HEK293 (cell line): ENCODE results near the gene NID1.

ENCODE experiments used
- GLIS1 ChIP-seq: fragments of 450-650 bp; formaldehyde crosslinking; IDR thresholded peaks from 2 replicates; pipeline ENCODE4 v1.5.1; 2016; ENCODE audit warnings: missing biosample characterization, missing genetic modification characterization
- SETDB1 ChIP-seq: IDR thresholded peaks from one replicate; pipeline ENCODE4 v1.6.1; 2017; ENCODE audit warnings: mild to moderate bottlenecking, low read length, moderate library complexity, mixed read lengths; ENCODE audit not compliant: insufficient read length
- SP2 ChIP-seq: fragments of 450-650 bp; formaldehyde crosslinking; IDR thresholded peaks from 2 replicates; pipeline ENCODE4 v1.5.1; 2016; ENCODE audit warnings: missing biosample characterization, missing genetic modification characterization
- TCF7L2 ChIP-seq: IDR thresholded peaks from 2 replicates; pipeline ENCODE4 v1.6.1; 2011; ENCODE audit warnings: low read depth, mild to moderate bottlenecking, inconsistent platforms, low read length, moderate library complexity, borderline replicate concordance
- TRIM28 ChIP-seq: IDR thresholded peaks from 2 replicates; pipeline ENCODE4 v1.6.1; 2011; ENCODE audit warnings: low read length, control low read depth, borderline replicate concordance
- ZNF138 ChIP-seq: fragments of 450-650 bp; formaldehyde crosslinking; IDR thresholded peaks from 2 replicates; pipeline ENCODE4 v1.5.1; 2016; ENCODE audit warnings: missing biosample characterization, missing genetic modification characterization, borderline replicate concordance
- ZNF19 ChIP-seq: fragments of 450-650 bp; formaldehyde crosslinking; IDR thresholded peaks from 2 replicates; pipeline ENCODE4; 2016; ENCODE audit warnings: missing biosample characterization, missing genetic modification characterization, low read depth
- ZNF292 ChIP-seq: fragments of 450-650 bp; formaldehyde crosslinking; IDR thresholded peaks from 2 replicates; pipeline ENCODE4 v1.5.1; 2016; ENCODE audit warnings: low read depth, missing biosample characterization, missing genetic modification characterization, borderline replicate concordance
- ZNF747 ChIP-seq: fragments of 450-650 bp; formaldehyde crosslinking; IDR thresholded peaks from 2 replicates; pipeline ENCODE4 v1.5.1; 2016; ENCODE audit warnings: missing biosample characterization, missing genetic modification characterization
- ZNF776 ChIP-seq: fragments of 450-650 bp; formaldehyde crosslinking; IDR thresholded peaks from 2 replicates; pipeline ENCODE4 v1.5.0; 2017; ENCODE audit warnings: missing biosample characterization, missing genetic modification characterization, borderline replicate concordance
- TF ChIP-seq, protein P1 (sequence below): fragments of 450-650 bp; formaldehyde crosslinking; IDR thresholded peaks from 2 replicates; pipeline ENCODE4 v1.5.1; 2016; ENCODE audit warnings: missing biosample characterization, missing genetic modification characterization
- TF ChIP-seq, protein P2 (sequence below): fragments of 450-650 bp; formaldehyde crosslinking; optimal IDR thresholded peaks from 2 replicates; pipeline ENCODE3; 2016; ENCODE audit warnings: missing biosample characterization, mild to moderate bottlenecking, missing genetic modification characterization
- TF ChIP-seq, protein P3 (sequence below): fragments of 450-650 bp; formaldehyde crosslinking; IDR thresholded peaks from 2 replicates; pipeline ENCODE4 v1.5.1; 2016; ENCODE audit warnings: missing biosample characterization, missing genetic modification characterization
- TF ChIP-seq, protein P4 (sequence below): fragments of 450-650 bp; formaldehyde crosslinking; IDR thresholded peaks from 2 replicates; pipeline ENCODE4 v1.5.1; 2016; ENCODE audit warnings: missing biosample characterization, missing genetic modification characterization, low read depth

DNA sequence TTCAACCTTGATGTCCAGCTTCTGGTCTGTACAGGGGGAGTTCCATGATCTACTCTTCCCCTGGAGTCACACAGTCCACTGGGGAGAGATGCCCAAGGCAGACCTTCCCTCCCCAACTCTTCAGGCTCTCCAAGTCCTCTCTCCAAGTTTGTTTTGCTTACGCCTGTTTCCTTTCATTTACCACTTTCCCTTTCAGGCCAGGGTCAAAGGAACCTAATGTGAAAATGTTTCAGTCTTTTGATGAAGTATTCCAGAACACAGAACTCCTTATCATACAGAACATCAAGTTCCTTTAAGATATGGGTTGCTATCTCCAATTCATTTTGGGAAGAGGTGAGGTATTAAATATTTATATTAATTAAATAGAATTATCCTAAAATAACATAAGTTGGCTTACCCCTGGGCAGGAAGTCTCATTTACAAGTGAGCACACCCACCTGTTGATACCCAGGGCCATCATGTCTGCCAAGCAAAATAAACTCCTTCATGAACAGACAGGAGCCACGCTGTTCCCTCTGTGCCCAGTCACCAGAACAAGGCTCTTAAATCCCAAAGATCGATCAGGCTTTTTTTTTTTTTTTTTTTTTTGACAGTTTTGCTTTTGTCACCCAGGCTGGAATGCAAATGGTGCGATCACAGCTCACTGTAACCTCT lies 116.0 kb downstream of the NID1 start:
- TF ChIP-seq SETDB1 (no peak), SP2 (tag by site-specific recombination) (no peak), GLIS1 (tag by site-specific recombination) (no peak), TCF7L2 (no peak), ZNF747 (tag by site-specific recombination) (no peak), ZNF138 (tag by site-specific recombination) (no peak), ZNF776 (tag by site-specific recombination) (no peak), ZNF19 (tag by site-specific recombination) (no peak), ZNF292 (tag by site-specific recombination) (no peak), TRIM28 (no peak)
- TF ChIP-seq, protein P1, sequence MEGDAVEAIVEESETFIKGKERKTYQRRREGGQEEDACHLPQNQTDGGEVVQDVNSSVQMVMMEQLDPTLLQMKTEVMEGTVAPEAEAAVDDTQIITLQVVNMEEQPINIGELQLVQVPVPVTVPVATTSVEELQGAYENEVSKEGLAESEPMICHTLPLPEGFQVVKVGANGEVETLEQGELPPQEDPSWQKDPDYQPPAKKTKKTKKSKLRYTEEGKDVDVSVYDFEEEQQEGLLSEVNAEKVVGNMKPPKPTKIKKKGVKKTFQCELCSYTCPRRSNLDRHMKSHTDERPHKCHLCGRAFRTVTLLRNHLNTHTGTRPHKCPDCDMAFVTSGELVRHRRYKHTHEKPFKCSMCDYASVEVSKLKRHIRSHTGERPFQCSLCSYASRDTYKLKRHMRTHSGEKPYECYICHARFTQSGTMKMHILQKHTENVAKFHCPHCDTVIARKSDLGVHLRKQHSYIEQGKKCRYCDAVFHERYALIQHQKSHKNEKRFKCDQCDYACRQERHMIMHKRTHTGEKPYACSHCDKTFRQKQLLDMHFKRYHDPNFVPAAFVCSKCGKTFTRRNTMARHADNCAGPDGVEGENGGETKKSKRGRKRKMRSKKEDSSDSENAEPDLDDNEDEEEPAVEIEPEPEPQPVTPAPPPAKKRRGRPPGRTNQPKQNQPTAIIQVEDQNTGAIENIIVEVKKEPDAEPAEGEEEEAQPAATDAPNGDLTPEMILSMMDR (tag by site-specific recombination): no peak
- TF ChIP-seq, protein P2, sequence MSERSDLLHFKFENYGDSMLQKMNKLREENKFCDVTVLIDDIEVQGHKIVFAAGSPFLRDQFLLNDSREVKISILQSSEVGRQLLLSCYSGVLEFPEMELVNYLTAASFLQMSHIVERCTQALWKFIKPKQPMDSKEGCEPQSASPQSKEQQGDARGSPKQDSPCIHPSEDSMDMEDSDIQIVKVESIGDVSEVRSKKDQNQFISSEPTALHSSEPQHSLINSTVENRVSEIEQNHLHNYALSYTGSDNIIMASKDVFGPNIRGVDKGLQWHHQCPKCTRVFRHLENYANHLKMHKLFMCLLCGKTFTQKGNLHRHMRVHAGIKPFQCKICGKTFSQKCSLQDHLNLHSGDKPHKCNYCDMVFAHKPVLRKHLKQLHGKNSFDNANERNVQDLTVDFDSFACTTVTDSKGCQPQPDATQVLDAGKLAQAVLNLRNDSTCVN (tag by site-specific recombination): no peak
- TF ChIP-seq, protein P3, sequence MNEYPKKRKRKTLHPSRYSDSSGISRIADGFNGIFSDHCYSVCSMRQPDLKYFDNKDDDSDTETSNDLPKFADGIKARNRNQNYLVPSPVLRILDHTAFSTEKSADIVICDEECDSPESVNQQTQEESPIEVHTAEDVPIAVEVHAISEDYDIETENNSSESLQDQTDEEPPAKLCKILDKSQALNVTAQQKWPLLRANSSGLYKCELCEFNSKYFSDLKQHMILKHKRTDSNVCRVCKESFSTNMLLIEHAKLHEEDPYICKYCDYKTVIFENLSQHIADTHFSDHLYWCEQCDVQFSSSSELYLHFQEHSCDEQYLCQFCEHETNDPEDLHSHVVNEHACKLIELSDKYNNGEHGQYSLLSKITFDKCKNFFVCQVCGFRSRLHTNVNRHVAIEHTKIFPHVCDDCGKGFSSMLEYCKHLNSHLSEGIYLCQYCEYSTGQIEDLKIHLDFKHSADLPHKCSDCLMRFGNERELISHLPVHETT: no peak
- TF ChIP-seq, protein P4, sequence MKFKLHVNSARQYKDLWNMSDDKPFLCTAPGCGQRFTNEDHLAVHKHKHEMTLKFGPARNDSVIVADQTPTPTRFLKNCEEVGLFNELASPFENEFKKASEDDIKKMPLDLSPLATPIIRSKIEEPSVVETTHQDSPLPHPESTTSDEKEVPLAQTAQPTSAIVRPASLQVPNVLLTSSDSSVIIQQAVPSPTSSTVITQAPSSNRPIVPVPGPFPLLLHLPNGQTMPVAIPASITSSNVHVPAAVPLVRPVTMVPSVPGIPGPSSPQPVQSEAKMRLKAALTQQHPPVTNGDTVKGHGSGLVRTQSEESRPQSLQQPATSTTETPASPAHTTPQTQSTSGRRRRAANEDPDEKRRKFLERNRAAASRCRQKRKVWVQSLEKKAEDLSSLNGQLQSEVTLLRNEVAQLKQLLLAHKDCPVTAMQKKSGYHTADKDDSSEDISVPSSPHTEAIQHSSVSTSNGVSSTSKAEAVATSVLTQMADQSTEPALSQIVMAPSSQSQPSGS: no peak
